AG04450 (cell line): ENCODE measurements around the gene FCN1. TPM values are rescaled to one million over a fixed set of nuclear protein-coding genes. Genes with fewer than 3 reads are reported as not detected.

Experiments
- CTCF ChIA-PET: fragments of 300-600, 350-600 bp; formaldehyde crosslinking; extraction: SDS; loops from one replicate; lab custom pipeline; 2022; ENCODE audit warnings: antibody characterized with exemption, inconsistent platforms; lab: Charles Lee
- POLR2A ChIA-PET: fragments of 350-600 bp; formaldehyde crosslinking; extraction: SDS; loops from one replicate; lab custom pipeline; 2021; ENCODE audit warnings: antibody characterized with exemption, inconsistent platforms; lab: Yijun Ruan, JAX
- DNase-seq: peaks from one replicate; pipeline ENCODE4 v3.0.0-alpha.2; 2011; ENCODE audit warnings: low read depth, low spot score
- H3K27ac ChIP-seq: one replicate; pipeline ENCODE4 v1.5.1; 2012; ENCODE audit warnings: low read depth, low read length, control low read depth
- H3K27me3 ChIP-seq: one replicate; pipeline ENCODE4 v1.6.0; 2012; ENCODE audit warnings: low read length; ENCODE audit not compliant: control insufficient read depth, insufficient read depth
- H3K4me3 ChIP-seq: 2 replicates; pipeline ENCODE4 v1.5.1; 2011; ENCODE audit warnings: mild to moderate bottlenecking, low read depth, low read length, control low read depth
- H3K9me3 ChIP-seq: 2 replicates; pipeline ENCODE4 v1.5.1; 2012; ENCODE audit warnings: low read length; ENCODE audit not compliant: control insufficient read depth, insufficient read depth
- polyA plus RNA-seq: library from polyadenylated mRNA; depleted of rRNA; stranded (reverse); fragments of >200 nt; gene quantifications from 2 replicates; pipeline ENCODE4 v1.2.3, GENCODE V29; 2011
- TF ChIP-seq, protein P1 (sequence below): IDR thresholded peaks from 2 replicates; pipeline ENCODE4 v1.5.1; 2011; ENCODE audit warnings: low read depth, low read length, control low read depth, inconsistent platforms

FCN1 gene
- polyA plus RNA-seq, 1 experiment = not detected

DNA sequence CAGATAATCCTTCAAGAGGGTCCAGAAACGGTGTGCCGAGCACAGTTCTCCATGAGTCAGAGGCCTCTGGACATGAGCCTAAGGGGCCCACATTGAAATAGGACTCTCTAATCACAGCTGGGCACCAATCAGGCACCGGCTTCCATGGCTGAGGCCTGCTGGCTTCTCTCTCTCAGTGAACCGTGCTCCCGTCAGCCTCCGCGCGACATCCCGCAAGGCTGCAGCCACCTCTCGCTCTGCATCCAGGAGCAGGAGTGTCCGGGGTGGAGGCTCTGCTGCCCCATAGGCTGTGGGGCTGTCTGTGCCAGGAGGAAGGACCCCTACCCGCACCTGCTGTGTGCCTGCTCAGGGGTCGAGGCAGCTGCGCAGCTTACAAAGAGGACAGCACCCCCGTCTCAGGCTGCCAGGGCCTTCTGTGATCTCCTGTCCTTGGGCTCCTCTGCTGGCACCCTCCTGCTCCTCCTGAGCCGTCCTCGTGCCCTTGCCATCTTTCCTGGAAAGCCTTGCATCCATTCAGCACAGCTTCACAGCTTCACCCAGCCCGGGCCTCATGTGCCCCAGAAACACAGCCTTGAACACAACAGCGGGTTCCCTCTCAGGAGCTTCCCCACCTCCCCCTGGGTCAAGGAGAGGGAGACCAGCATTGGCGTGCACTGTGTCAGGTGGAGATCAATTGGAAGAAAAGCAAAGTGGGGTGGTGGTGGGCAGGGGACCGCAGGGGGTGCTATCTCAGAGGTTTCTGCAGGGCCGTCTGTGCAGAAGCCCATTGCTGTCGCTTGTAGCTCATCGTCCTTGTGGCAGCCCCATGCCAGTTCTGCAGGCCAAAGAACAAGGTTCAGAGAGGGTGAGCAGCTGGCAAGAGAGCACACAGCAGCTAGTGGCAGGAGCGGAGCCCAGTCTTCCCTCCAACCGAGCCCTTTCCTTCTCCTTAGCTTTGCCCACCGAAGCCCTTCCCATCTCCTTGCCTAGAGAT, 22.8 kb upstream of the FCN1 start:
- ChIA-PET CTCF (no interaction called here), POLR2A (no interaction called here)
- TF ChIP-seq, protein P1, sequence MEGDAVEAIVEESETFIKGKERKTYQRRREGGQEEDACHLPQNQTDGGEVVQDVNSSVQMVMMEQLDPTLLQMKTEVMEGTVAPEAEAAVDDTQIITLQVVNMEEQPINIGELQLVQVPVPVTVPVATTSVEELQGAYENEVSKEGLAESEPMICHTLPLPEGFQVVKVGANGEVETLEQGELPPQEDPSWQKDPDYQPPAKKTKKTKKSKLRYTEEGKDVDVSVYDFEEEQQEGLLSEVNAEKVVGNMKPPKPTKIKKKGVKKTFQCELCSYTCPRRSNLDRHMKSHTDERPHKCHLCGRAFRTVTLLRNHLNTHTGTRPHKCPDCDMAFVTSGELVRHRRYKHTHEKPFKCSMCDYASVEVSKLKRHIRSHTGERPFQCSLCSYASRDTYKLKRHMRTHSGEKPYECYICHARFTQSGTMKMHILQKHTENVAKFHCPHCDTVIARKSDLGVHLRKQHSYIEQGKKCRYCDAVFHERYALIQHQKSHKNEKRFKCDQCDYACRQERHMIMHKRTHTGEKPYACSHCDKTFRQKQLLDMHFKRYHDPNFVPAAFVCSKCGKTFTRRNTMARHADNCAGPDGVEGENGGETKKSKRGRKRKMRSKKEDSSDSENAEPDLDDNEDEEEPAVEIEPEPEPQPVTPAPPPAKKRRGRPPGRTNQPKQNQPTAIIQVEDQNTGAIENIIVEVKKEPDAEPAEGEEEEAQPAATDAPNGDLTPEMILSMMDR = no peak
- DNase-seq = no peak
- Histone ChIP-seq H3K27ac (no peak overlapping the region), H3K27me3 (peaks cover 51% of the 10 kb centered on the region), H3K4me3 (no peak overlapping the region), H3K9me3 (no peaks in the 10 kb centered on the region; the same call in 1 of the 2 replicates)

DNA sequence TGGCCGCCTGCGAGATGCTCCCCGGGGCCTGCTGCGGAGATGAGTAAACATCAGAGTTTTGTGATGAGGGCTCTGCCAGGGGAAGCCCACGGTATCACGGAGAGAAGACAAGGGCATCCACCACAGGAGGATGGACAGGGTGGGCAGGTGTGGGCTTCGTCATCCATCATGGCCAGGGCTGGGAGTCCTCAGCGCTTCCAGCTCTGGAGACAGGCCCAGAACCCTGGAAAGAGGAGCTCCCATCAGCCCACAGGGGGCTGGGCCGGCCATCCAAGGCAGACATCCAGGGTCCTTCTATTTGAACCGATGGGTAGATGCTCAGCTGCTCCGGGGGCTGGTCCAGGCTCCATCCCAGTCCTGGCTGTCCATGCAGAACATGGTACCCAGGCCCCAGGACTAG, 22.1 kb upstream of the FCN1 start:
- no peak overlapping the region for H3K27ac ChIP-seq
- no peak overlapping the region for H3K4me3 ChIP-seq
- H3K27me3 ChIP-seq = peaks cover 54% of the 10 kb centered on the region
- CTCF ChIA-PET = no interaction called here
- TF ChIP-seq, protein P1 = no peak
- no peak for DNase-seq
- H3K9me3 ChIP-seq = no peaks in the 10 kb centered on the region; the same call in 1 of the 2 replicates
- POLR2A ChIA-PET = no interaction called here

DNA sequence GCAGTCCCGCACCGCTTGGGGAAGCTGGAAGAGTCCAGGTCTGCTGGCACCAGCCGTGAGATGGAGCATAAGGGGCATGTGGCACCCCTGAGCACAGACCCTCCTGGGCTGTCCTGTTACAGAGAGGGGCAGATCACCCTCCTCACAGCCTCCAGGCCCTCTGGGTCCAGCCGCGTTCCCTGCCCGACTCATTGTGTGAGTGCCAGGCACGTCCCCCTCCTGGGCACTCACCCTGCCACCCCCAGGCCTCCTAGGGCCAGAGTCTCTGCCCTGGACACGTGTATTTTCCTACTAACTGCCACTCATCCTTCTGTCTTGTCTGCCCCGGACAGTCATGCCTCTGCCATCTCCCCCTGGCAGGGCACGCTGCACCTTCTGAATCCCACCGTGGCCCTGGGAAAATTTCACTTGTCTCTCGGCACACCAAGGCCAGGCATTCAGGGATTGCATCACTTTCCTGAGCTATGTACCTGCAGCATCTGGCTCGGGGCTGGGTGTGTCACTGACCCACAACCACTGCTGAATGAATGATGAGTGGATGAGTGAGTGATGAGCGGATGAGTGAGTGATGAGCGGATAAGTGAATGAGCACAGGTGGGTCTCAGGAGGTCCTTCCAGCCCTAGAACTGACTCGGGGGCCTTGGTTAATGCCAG, 21.5 kb upstream of the FCN1 start:
- no peaks in the 10 kb centered on the region; the same call in 1 of the 2 replicates for H3K9me3 ChIP-seq
- ChIA-PET CTCF (no interaction called here), POLR2A (no interaction called here)
- no peak overlapping the region for H3K4me3 ChIP-seq
- no peak overlapping the region for H3K27ac ChIP-seq
- H3K27me3 ChIP-seq = peaks cover 53% of the 10 kb centered on the region
- DNase-seq = no peak
- TF ChIP-seq, protein P1 = no peak

DNA sequence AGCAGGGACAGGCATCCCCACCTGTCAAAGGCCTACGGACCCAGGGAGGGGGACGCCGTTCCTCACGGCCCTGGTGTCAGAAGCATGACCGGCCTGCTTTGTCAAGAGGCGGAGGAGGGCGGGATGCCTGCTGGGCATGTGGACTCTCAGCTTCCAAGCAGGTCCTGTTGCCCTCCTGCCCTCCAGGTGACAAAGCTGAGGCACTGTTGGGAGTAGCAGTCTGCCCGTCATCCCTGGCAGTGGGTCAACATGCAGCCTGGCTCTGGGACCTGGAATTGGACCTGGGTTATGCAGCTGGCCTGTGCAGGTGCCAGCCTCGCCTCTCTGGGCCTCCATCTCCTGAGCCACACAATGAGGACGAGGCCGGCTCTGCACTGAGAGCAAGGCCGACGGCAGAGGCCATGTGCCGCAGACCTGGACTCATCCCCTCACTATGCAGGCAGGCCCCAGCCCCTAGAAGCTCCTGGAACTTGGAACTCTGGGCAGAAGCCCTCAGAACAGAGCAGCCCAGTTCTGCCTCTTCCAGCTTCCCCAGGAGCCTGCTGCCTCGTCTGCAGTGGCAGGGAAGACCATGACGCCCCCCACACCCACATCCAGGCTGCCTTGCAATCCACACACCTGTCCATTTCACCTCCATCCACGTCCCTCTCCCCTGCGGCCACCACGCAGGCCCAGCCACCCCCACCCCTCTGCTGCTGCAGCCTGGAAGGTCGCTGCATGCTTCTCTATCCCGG, 20.8 kb upstream of the FCN1 start:
- Histone ChIP-seq H3K9me3 (no peaks in the 10 kb centered on the region), H3K27me3 (peaks cover 52% of the 10 kb centered on the region), H3K4me3 (no peak overlapping the region), H3K27ac (no peak overlapping the region)
- ChIA-PET POLR2A (no interaction called here), CTCF (no interaction called here)
- no peak for DNase-seq
- TF ChIP-seq, protein P1 = no peak
